ENCODE results near the gene MRPL28. TPM values are rescaled to one million over a fixed set of nuclear protein-coding genes. Genes with fewer than 3 reads are reported as not detected.

Gene MRPL28
- total and polyA plus RNA-seq, 11 donors, result 66.3 to 157 (median 85.5) TPM

- H3K4me3 ChIP-seq, result peak overlapping the region in 1 of 12 donors; percentile 87
- H3K9me3 ChIP-seq, result no peaks in the 10 kb centered on the region
Measured at GRCh38 chr16:398561-399339, 28.4 kb upstream of the MRPL28 start.

GRCh38 chr16:397736-398332 is 27.5 kb upstream of the MRPL28 start:
- peaks cover 0 to 41% (median 17%) of the 10 kb centered on the region in 12 donors for H3K4me1 ChIP-seq
- intact Hi-C loops (cut with DNase I), result loop anchor here in 3 of 10 donors (2.0 to 10.0 kb wide), 3 partner anchors 15 to 267 kb away; partner anchors contain the start of gene RHOT2 (in 2 of the 3)
- H3K27me3 ChIP-seq, result no peaks in the 10 kb centered on the region
- no peaks in the 10 kb centered on the region for H3K9me3 ChIP-seq
- H3K27ac ChIP-seq, result peak overlapping the region; percentile 3 to 92 (median 77)
- H3K36me3 ChIP-seq, result peaks cover 0 to 5% (median 0%) of the 10 kb centered on the region in 9 donors
- 14 to 24% (median 19%) methylated on average over 14 to 29 of the region's 29 CpGs for WGBS, 4 donors
- no peak for TF ChIP-seq POLR2A (IDR thresholded peaks at IDR 0.05)
- peak in 9 of 12 donors; percentile 13 to 49 (median 38) for TF ChIP-seq CTCF (IDR thresholded peaks at IDR 0.05)
- DNase-seq (peak in 4 of 5 donors; percentile 72 to 86 (median 75)), ATAC-seq (peak; percentile 31 to 73 (median 43))
- H3K4me3 ChIP-seq, result peak overlapping the region in 8 of 12 donors; percentile 50 to 92 (median 70)

More at GRCh38 chr16:398561-399339, 28.4 kb upstream of the MRPL28 start:
- Histone ChIP-seq H3K36me3 (peaks cover 0 to 5% (median 0%) of the 10 kb centered on the region in 9 donors), H3K4me1 (peaks cover 0 to 41% (median 17%) of the 10 kb centered on the region in 12 donors), H3K27ac (peak overlapping the region in 6 of 12 donors; percentile 78 to 92 (median 84)), H3K27me3 (no peaks in the 10 kb centered on the region)
- intact Hi-C loops (cut with DNase I), result loop anchor here in 3 of 10 donors (10.0 kb wide), 2 partner anchors 86 to 266 kb away; partner anchors contain the start of gene RHOT2 (in 2 of the 3)
- TF ChIP-seq POLR2A (IDR thresholded peaks at IDR 0.05) (no peak), CTCF (IDR thresholded peaks at IDR 0.05) (no peak)
- DNase-seq, result no peak
- ATAC-seq, result no peak
- WGBS, 4 donors, result 82 to 85% (median 84%) methylated on average over 22 to 24 of the region's 24 CpGs

- ATAC-seq (peak in 2 of 4 donors; percentile 8 to 22), DNase-seq (peak in 1 of 5 donors; percentile 51)
- Histone ChIP-seq H3K4me1 (peaks cover 0 to 35% (median 16%) of the 10 kb centered on the region in 12 donors), H3K4me3 (peak within 1 kb of the TSS; percentile 46 to 92 (median 68)), H3K27me3 (no peaks in the 10 kb centered on the region), H3K36me3 (peaks cover 0 to 5% (median 0%) of the 10 kb centered on the region in 9 donors), H3K9me3 (no peaks in the 10 kb centered on the region), H3K27ac (peak within 1 kb of the TSS; percentile 61 to 92 (median 82))
- intact Hi-C loops (cut with DNase I), result loop anchor here in 3 of 10 donors (2.0 to 10.0 kb wide), 3 partner anchors 14 to 268 kb away; partner anchors contain the start of gene RHOT2 (in 2 of the 3)
- TF ChIP-seq POLR2A (IDR thresholded peaks at IDR 0.05) (no peak), CTCF (IDR thresholded peaks at IDR 0.05) (no peak)
- WGBS, 4 donors, result 0 to 1% (median 0%) methylated on average over 16 to 75 of the region's 75 CpGs
Measured at GRCh38 chr16:397135-397661, 26.9 kb upstream of the MRPL28 start, which contains the start of gene NME4. TSS of gene NME4 (plus strand) at chr16:397199. CDS start at chr16:397223, 24 bp downstream.

All from heart left ventricle (tissue), 16 donors.